Activated naive CD4-positive, alpha-beta T cell treated with anti-CD3 and anti-CD28 coated beads, Interleukin-2, amount 10 ng/mL, durations not matched to agents 7 days and 5 days (primary cell): Measurements from ENCODE around the gene ABHD2.

ENCODE experiments used
- CTCF ChIA-PET: fragments of 350-600 bp; sonication (Branson Sonifier 250); formaldehyde crosslinking; loops from one replicate; lab custom pipeline; 2021; ENCODE audit warnings: antibody characterized with exemption; lab: Charles Lee
- DNase-seq: peaks from one replicate; pipeline ENCODE4 v3.0.0-alpha.2; 2020
- H3K27ac Mint-ChIP-seq: one replicate; pipeline ENCODE4 v1.8.0; 2021; ENCODE audit warnings: mild to moderate bottlenecking, moderate library complexity, mixed read lengths
- H3K27me3 Mint-ChIP-seq: one replicate; pipeline ENCODE4 v1.8.0; 2021; ENCODE audit warnings: mild to moderate bottlenecking, mixed read lengths
- H3K36me3 Mint-ChIP-seq: one replicate; pipeline ENCODE4 v1.8.0; 2021; ENCODE audit warnings: mixed read lengths
- H3K4me1 Mint-ChIP-seq: one replicate; pipeline ENCODE4 v1.8.0; 2021; ENCODE audit warnings: mixed read lengths
- H3K4me3 Mint-ChIP-seq: one replicate; pipeline ENCODE4 v1.8.0; 2021; ENCODE audit warnings: mild to moderate bottlenecking, moderate library complexity, mixed read lengths
- H3K9me3 Mint-ChIP-seq: one replicate; pipeline ENCODE4 v1.8.0; 2021; ENCODE audit warnings: mixed read lengths

ABHD2 gene

GRCh38 chr15:89096664-89097063, 8.4 kb downstream of the ABHD2 start:
- peaks cover 25% of the 10 kb centered on the region for H3K36me3 Mint-ChIP-seq
- no peak overlapping the region for H3K4me3 Mint-ChIP-seq
- CTCF ChIA-PET: interaction anchor here (0.7 kb wide), 1 partner anchor 74 kb away, joined by 3 read pairs; no protein-coding TSS in a partner anchor

GRCh38 chr15:89097313-89097712, 9.1 kb downstream of the ABHD2 start:
- Mint-ChIP-seq H3K4me1 (peaks cover 23% of the 10 kb centered on the region), H3K36me3 (peaks cover 22% of the 10 kb centered on the region), H3K9me3 (no peaks in the 10 kb centered on the region), H3K27ac (no peak overlapping the region), H3K27me3 (no peaks in the 10 kb centered on the region), H3K4me3 (no peak overlapping the region)
- CTCF ChIA-PET: interaction anchor here (0.7 kb wide), 1 partner anchor 74 kb away, joined by 3 read pairs; no protein-coding TSS in a partner anchor
- DNase-seq: no peak

More at GRCh38 chr15:89096664-89097063, 8.4 kb downstream of the ABHD2 start:
- H3K27ac Mint-ChIP-seq: no peak overlapping the region
- no peaks in the 10 kb centered on the region for H3K9me3 Mint-ChIP-seq
- DNase-seq: no peak
- H3K27me3 Mint-ChIP-seq: no peaks in the 10 kb centered on the region
- H3K4me1 Mint-ChIP-seq: peaks cover 25% of the 10 kb centered on the region

GRCh38 chr15:89098281-89098680, 10.0 kb downstream of the ABHD2 start:
- Mint-ChIP-seq H3K27ac (no peak overlapping the region), H3K27me3 (no peaks in the 10 kb centered on the region), H3K4me1 (peaks cover 18% of the 10 kb centered on the region), H3K36me3 (peaks cover 26% of the 10 kb centered on the region), H3K4me3 (no peak overlapping the region), H3K9me3 (no peaks in the 10 kb centered on the region)
- CTCF ChIA-PET: interaction anchor here (0.6 kb wide), 1 partner anchor 108 kb away, joined by 3 read pairs; no protein-coding TSS in a partner anchor
- no peak for DNase-seq

GRCh38 chr15:89099968-89100367, 11.7 kb downstream of the ABHD2 start:
- Mint-ChIP-seq H3K27ac (no peak overlapping the region), H3K36me3 (peaks cover 20% of the 10 kb centered on the region), H3K4me3 (no peak overlapping the region), H3K4me1 (peaks cover 13% of the 10 kb centered on the region), H3K9me3 (no peaks in the 10 kb centered on the region), H3K27me3 (no peaks in the 10 kb centered on the region)
- DNase-seq: no peak
- CTCF ChIA-PET: interaction anchor here (1.2 to 1.7 kb wide), 2 partner anchors 29 to 71 kb away, joined by 4 to 5 read pairs; no protein-coding TSS in a partner anchor

GRCh38 chr15:89101302-89102193, 13.3 kb downstream of the ABHD2 start:
- no peak for DNase-seq
- Mint-ChIP-seq H3K4me3 (no peak overlapping the region), H3K27ac (no peak overlapping the region), H3K27me3 (no peaks in the 10 kb centered on the region), H3K4me1 (peaks cover 13% of the 10 kb centered on the region), H3K9me3 (no peaks in the 10 kb centered on the region), H3K36me3 (peaks cover 25% of the 10 kb centered on the region)
- CTCF ChIA-PET: interaction anchor here (0.6 to 1.7 kb wide), 2 partner anchors 11 to 28 kb away, joined by 3 to 5 read pairs; no protein-coding TSS in a partner anchor

GRCh38 chr15:89103481-89104171, 15.4 kb downstream of the ABHD2 start:
- no peak for DNase-seq
- H3K36me3 Mint-ChIP-seq: peaks cover 30% of the 10 kb centered on the region
- CTCF ChIA-PET: interaction anchor here (2.0 kb wide), 1 partner anchor 45 kb away, joined by 9 read pairs; no protein-coding TSS in a partner anchor
- H3K9me3 Mint-ChIP-seq: no peaks in the 10 kb centered on the region
- H3K4me1 Mint-ChIP-seq: peaks cover 13% of the 10 kb centered on the region
- H3K27me3 Mint-ChIP-seq: no peaks in the 10 kb centered on the region
- H3K4me3 Mint-ChIP-seq: no peak overlapping the region
- H3K27ac Mint-ChIP-seq: no peak overlapping the region

- H3K4me1 Mint-ChIP-seq: peaks cover 14% of the 10 kb centered on the region
- H3K36me3 Mint-ChIP-seq: peaks cover 29% of the 10 kb centered on the region
- CTCF ChIA-PET: interaction anchor here (0.9 to 2.0 kb wide), 2 partner anchors 10 to 46 kb away, joined by 3 to 9 read pairs; no protein-coding TSS in a partner anchor
- no peaks in the 10 kb centered on the region for H3K9me3 Mint-ChIP-seq
- no peak overlapping the region for H3K27ac Mint-ChIP-seq
- DNase-seq: no peak
- no peak overlapping the region for H3K4me3 Mint-ChIP-seq
- H3K27me3 Mint-ChIP-seq: no peaks in the 10 kb centered on the region
Measured at GRCh38 chr15:89104172-89104564, 15.9 kb downstream of the ABHD2 start.

- peaks cover 28% of the 10 kb centered on the region for H3K36me3 Mint-ChIP-seq
- H3K27ac Mint-ChIP-seq: no peak overlapping the region
- peaks cover 17% of the 10 kb centered on the region for H3K4me1 Mint-ChIP-seq
- H3K9me3 Mint-ChIP-seq: no peaks in the 10 kb centered on the region
- H3K4me3 Mint-ChIP-seq: no peak overlapping the region
- no peaks in the 10 kb centered on the region for H3K27me3 Mint-ChIP-seq
- DNase-seq: no peak
- CTCF ChIA-PET: interaction anchor here (0.9 kb wide), 1 partner anchor 9 kb away, joined by 3 read pairs; no protein-coding TSS in a partner anchor
Measured at GRCh38 chr15:89105147-89105546, 16.9 kb downstream of the ABHD2 start.

- Mint-ChIP-seq H3K36me3 (peaks cover 26% of the 10 kb centered on the region), H3K4me3 (no peak overlapping the region)
- CTCF ChIA-PET: no interaction called here
Measured at GRCh38 chr15:89106200-89106599, 17.9 kb downstream of the ABHD2 start.

GRCh38 chr15:89107984-89108383, 19.7 kb downstream of the ABHD2 start:
- no peaks in the 10 kb centered on the region for H3K27me3 Mint-ChIP-seq
- no peaks in the 10 kb centered on the region for H3K9me3 Mint-ChIP-seq
- CTCF ChIA-PET: interaction anchor here (0.7 kb wide), 1 partner anchor 63 kb away, joined by 3 read pairs; no protein-coding TSS in a partner anchor
- DNase-seq: no peak
- no peak overlapping the region for H3K4me3 Mint-ChIP-seq
- no peak overlapping the region for H3K27ac Mint-ChIP-seq
- H3K36me3 Mint-ChIP-seq: peaks cover 20% of the 10 kb centered on the region
- peaks cover 10% of the 10 kb centered on the region for H3K4me1 Mint-ChIP-seq

More at GRCh38 chr15:89106200-89106599, 17.9 kb downstream of the ABHD2 start:
- DNase-seq: no peak
- H3K27ac Mint-ChIP-seq: no peak overlapping the region
- H3K9me3 Mint-ChIP-seq: no peaks in the 10 kb centered on the region
- no peaks in the 10 kb centered on the region for H3K27me3 Mint-ChIP-seq
- peaks cover 9% of the 10 kb centered on the region for H3K4me1 Mint-ChIP-seq

GRCh38 chr15:89108835-89109234, 20.6 kb downstream of the ABHD2 start:
- no peaks in the 10 kb centered on the region for H3K27me3 Mint-ChIP-seq
- no peak overlapping the region for H3K27ac Mint-ChIP-seq
- peaks cover 20% of the 10 kb centered on the region for H3K36me3 Mint-ChIP-seq
- H3K9me3 Mint-ChIP-seq: no peaks in the 10 kb centered on the region
- no peak for DNase-seq
- CTCF ChIA-PET: interaction anchor here (0.6 to 1.0 kb wide), 2 partner anchors 21 to 63 kb away, joined by 3 to 4 read pairs; no protein-coding TSS in a partner anchor
- no peak overlapping the region for H3K4me3 Mint-ChIP-seq
- peaks cover 12% of the 10 kb centered on the region for H3K4me1 Mint-ChIP-seq

GRCh38 chr15:89109238-89109637, 21.0 kb downstream of the ABHD2 start:
- Mint-ChIP-seq H3K27me3 (no peaks in the 10 kb centered on the region), H3K36me3 (peaks cover 18% of the 10 kb centered on the region), H3K4me1 (peaks cover 12% of the 10 kb centered on the region), H3K9me3 (no peaks in the 10 kb centered on the region), H3K4me3 (no peak overlapping the region), H3K27ac (no peak overlapping the region)
- CTCF ChIA-PET: interaction anchor here (0.6 to 1.0 kb wide), 2 partner anchors 21 to 62 kb away, joined by 3 to 4 read pairs; no protein-coding TSS in a partner anchor
- DNase-seq: no peak

- no peaks in the 10 kb centered on the region for H3K9me3 Mint-ChIP-seq
- no peak for DNase-seq
- no peaks in the 10 kb centered on the region for H3K27me3 Mint-ChIP-seq
- peaks cover 12% of the 10 kb centered on the region for H3K4me1 Mint-ChIP-seq
- CTCF ChIA-PET: no interaction called here
- H3K36me3 Mint-ChIP-seq: peaks cover 21% of the 10 kb centered on the region
- no peak overlapping the region for H3K4me3 Mint-ChIP-seq
- no peak overlapping the region for H3K27ac Mint-ChIP-seq
Measured at GRCh38 chr15:89110060-89110459, 21.8 kb downstream of the ABHD2 start.

- CTCF ChIA-PET: no interaction called here
Measured at GRCh38 chr15:89111352-89111751, 23.1 kb downstream of the ABHD2 start.

More at GRCh38 chr15:89111352-89111751, 23.1 kb downstream of the ABHD2 start:
- H3K27me3 Mint-ChIP-seq: no peaks in the 10 kb centered on the region
- no peaks in the 10 kb centered on the region for H3K9me3 Mint-ChIP-seq
- no peak overlapping the region for H3K4me3 Mint-ChIP-seq
- H3K27ac Mint-ChIP-seq: no peak overlapping the region
- peaks cover 12% of the 10 kb centered on the region for H3K4me1 Mint-ChIP-seq
- H3K36me3 Mint-ChIP-seq: peaks cover 21% of the 10 kb centered on the region
- DNase-seq: no peak
